GM23338 (cell line): ENCODE results near the gene ELANE.

ENCODE experiments used
- CREB1 ChIP-seq: fragments of 250-450 bp; sonication (Bioruptor Pico); IDR thresholded peaks from 2 replicates; pipeline ENCODE4 v1.5.0; 2020; ENCODE audit warnings: low read depth, mild to moderate bottlenecking, moderate library complexity
- CTCF ChIP-seq, 2 experiments: fragments of 200-600 bp in 1 of 2; sonication (generic) in 1 of 2; conservative IDR thresholded peaks; 2 replicates each; pipeline versions ENCODE4 v1.5.1 to v1.6.1; 2016 to 2017; ENCODE audit warnings: antibody characterized with exemption in 2 of 2, low read depth in 2 of 2, mild to moderate bottlenecking in 2 of 2, moderate library complexity in 1 of 2
- EZH2 ChIP-seq: fragments of 200-600 bp; sonication (generic); IDR thresholded peaks from one replicate; pipeline ENCODE4 v1.8.0; 2017; ENCODE audit warnings: antibody characterized with exemption, mild to moderate bottlenecking, low read depth; ENCODE audit not compliant: unreplicated experiment
- JUNB ChIP-seq: IDR thresholded peaks from one replicate; pipeline ENCODE4 v1.6.1; 2016; ENCODE audit warnings: antibody characterized with exemption; ENCODE audit not compliant: unreplicated experiment
- POLR2AphosphoS5 ChIP-seq: IDR thresholded peaks from 2 replicates; pipeline ENCODE4 v1.6.1; 2016; ENCODE audit warnings: antibody characterized with exemption, low read depth
- REST ChIP-seq: IDR thresholded peaks from one replicate; pipeline ENCODE4 v1.6.1; 2018; ENCODE audit warnings: antibody characterized with exemption; ENCODE audit not compliant: unreplicated experiment
- ZNF114 ChIP-seq: fragments of 250-450 bp; sonication (Bioruptor Pico); IDR thresholded peaks from 2 replicates; pipeline ENCODE4 v1.5.0; 2020; ENCODE audit warnings: mild to moderate bottlenecking, moderate library complexity

GRCh38 chr19:867855-868457, 15.9 kb downstream of the ELANE start:
- TF ChIP-seq CTCF (conservative IDR thresholded peaks at IDR 0.05; ENCODE audit: low read depth in 2 of 2) (no peak), ZNF114 (CRISPR knock-in tag) (no peak), CREB1 (CRISPR knock-in tag) (no peak), POLR2AphosphoS5 (no peak), JUNB (no peak), EZH2 (no peak), REST (no peak)
